GM23248 (cell line): ENCODE measurements around the gene RSPH3. TPM values are rescaled to one million over a fixed set of nuclear protein-coding genes. Genes with fewer than 3 reads are reported as not detected.
"Not testable (repeated sequence)": the region's sequence is repeated elsewhere in the genome, so short reads cannot be mapped to it uniquely, and the experiment has no call there.

ENCODE experiments used
- DNase-seq: peaks from one replicate; pipeline ENCODE4 v3.0.0-alpha.2; 2015
- H2AFZ ChIP-seq: fragments of 200-600 bp; sonication (generic); 2 replicates; pipeline ENCODE4 v1.6.1; 2016; ENCODE audit warnings: antibody characterized with exemption
- H3F3A ChIP-seq: fragments of 200-600 bp; sonication (generic); 2 replicates; pipeline ENCODE4 v1.6.1; 2016; ENCODE audit warnings: mild to moderate bottlenecking, antibody characterized with exemption, mixed run types; ENCODE audit not compliant: insufficient read depth
- H3K27ac ChIP-seq: fragments of 200-600 bp; sonication (generic); 2 replicates; pipeline ENCODE4 v1.5.1; 2016; ENCODE audit warnings: mild to moderate bottlenecking
- H3K27me3 ChIP-seq: fragments of 200-600 bp; sonication (generic); replicated peaks from 2 replicates; pipeline ENCODE4 v1.6.1; 2016; ENCODE audit warnings: mild to moderate bottlenecking; ENCODE audit not compliant: insufficient read depth
- H3K36me3 ChIP-seq: fragments of 200-600 bp; sonication (generic); 2 replicates; pipeline ENCODE4 v1.6.1; 2016; ENCODE audit warnings: low read depth, mild to moderate bottlenecking
- H3K4me1 ChIP-seq: fragments of 200-600 bp; sonication (generic); 2 replicates; pipeline ENCODE4 v1.6.1; 2016; ENCODE audit warnings: mild to moderate bottlenecking; ENCODE audit not compliant: insufficient read depth
- H3K4me2 ChIP-seq: fragments of 200-600 bp; sonication (generic); one replicate; pipeline ENCODE4 v1.6.1; 2016; ENCODE audit warnings: mild to moderate bottlenecking; ENCODE audit not compliant: unreplicated experiment
- H3K4me3 ChIP-seq: fragments of 200-600 bp; sonication (generic); 2 replicates; pipeline ENCODE4 v1.5.1; 2016; ENCODE audit warnings: mild to moderate bottlenecking
- H3K79me2 ChIP-seq: fragments of 200-600 bp; sonication (generic); 2 replicates; pipeline ENCODE4 v1.6.1; 2016; ENCODE audit warnings: mild to moderate bottlenecking; ENCODE audit not compliant: insufficient read depth
- H3K9ac ChIP-seq: fragments of 200-600 bp; sonication (generic); 2 replicates; pipeline ENCODE4 v1.6.1; 2016; ENCODE audit warnings: mild to moderate bottlenecking
- H3K9me2 ChIP-seq: fragments of 200-600 bp; sonication (generic); 2 replicates; pipeline ENCODE4 v1.6.1; 2016; ENCODE audit warnings: mixed run types, mild to moderate bottlenecking, moderate library complexity; ENCODE audit not compliant: insufficient read depth
- H3K9me3 ChIP-seq: fragments of 200-600 bp; sonication (generic); one replicate; pipeline ENCODE4 v1.6.1; 2017; ENCODE audit warnings: low read depth
- H4K20me1 ChIP-seq: fragments of 200-600 bp; sonication (generic); 2 replicates; pipeline ENCODE4 v1.6.0; 2016; ENCODE audit not compliant: insufficient read depth
- EZH2 ChIP-seq: fragments of 200-600 bp; sonication (generic); IDR thresholded peaks from 2 replicates; pipeline ENCODE4 v1.6.1; 2018; ENCODE audit warnings: antibody characterized with exemption, mild to moderate bottlenecking; ENCODE audit not compliant: insufficient read depth, poor library complexity, severe bottlenecking
- EZH2phosphoT487 ChIP-seq: fragments of 200-600 bp; sonication (generic); IDR thresholded peaks from 2 replicates; pipeline ENCODE4 v1.6.1; 2018; ENCODE audit warnings: antibody characterized with exemption, moderate library complexity, mild to moderate bottlenecking, low read depth; ENCODE audit not compliant: insufficient read depth
- WGBS, 2 experiments: methylation state at CpG; one replicate each; pipeline ENCODE4 v1.1.6; 2015 to 2017; ENCODE audit warnings: low lambda C conversion rate in 2 of 2, low coverage in 1 of 2; ENCODE audit errors: missing lambda C conversion rate in 2 of 2; 5-methylcytosine and 5-hydroxymethylcytosine counted together
- in situ Hi-C: fragments of 300-500 bp; cut with MboI; formaldehyde crosslinking; loops from 2 replicates; pipeline ENCODE4 v1.15.0; 2020
- polyA plus RNA-seq: library from polyadenylated mRNA; unstranded; fragments of >200 nt; fragmentation: Nextera tagmentation; extraction: Ambion mirVana; gene quantifications from 2 replicates; pipeline ENCODE4 v1.2.1, GENCODE V29; 2016
- total RNA-seq: library from RNA; depleted of rRNA; stranded (reverse); fragments of >200 nt; shearing (Covaris generic); gene quantifications from 2 replicates; pipeline ENCODE4 v1.2.3, GENCODE V29; 2014

RSPH3 gene
- total and polyA plus RNA-seq, 2 experiments from 2014 or later, result 7.2 to 15.1 TPM

GRCh38 chr6:159031846-159032245, 31.8 kb upstream of the RSPH3 start:
- TF ChIP-seq EZH2 (no peak), EZH2phosphoT487 (no peak)
- Histone ChIP-seq H3F3A (no peaks in the 10 kb centered on the region), H3K27ac (no peak overlapping the region), H3K9me3 (no peaks in the 10 kb centered on the region), H3K4me1 (no peaks in the 10 kb centered on the region), H4K20me1 (no peaks in the 10 kb centered on the region), H3K27me3 (no peaks in the 10 kb centered on the region), H3K36me3 (no peaks in the 10 kb centered on the region), H3K4me3 (no peak overlapping the region), H2AFZ (no peak overlapping the region), H3K9me2 (no peaks in the 10 kb centered on the region), H3K9ac (no peak overlapping the region), H3K4me2 (no peak overlapping the region), H3K79me2 (no peaks in the 10 kb centered on the region)
- 78 to 79% methylated on average over 5 of the region's 5 CpGs for WGBS, 2 experiments
- in situ Hi-C loops, result no loop called here
- DNase-seq, result no peak

- Histone ChIP-seq H3K79me2 (no peaks in the 10 kb centered on the region), H4K20me1 (no peaks in the 10 kb centered on the region), H3K9me2 (no peaks in the 10 kb centered on the region), H3K27me3 (no peaks in the 10 kb centered on the region), H2AFZ (no peak overlapping the region), H3K4me1 (no peaks in the 10 kb centered on the region), H3K27ac (no peak overlapping the region), H3K4me2 (no peak overlapping the region), H3F3A (no peaks in the 10 kb centered on the region), H3K9me3 (no peaks in the 10 kb centered on the region), H3K4me3 (no peak overlapping the region), H3K36me3 (no peaks in the 10 kb centered on the region), H3K9ac (no peak overlapping the region)
- in situ Hi-C loops, result no loop called here
- no peak for DNase-seq
- TF ChIP-seq EZH2 (no peak), EZH2phosphoT487 (no peak)
- 62 to 68% methylated on average over 2 of the region's 2 CpGs for WGBS, 2 experiments
Observed at GRCh38 chr6:159030168-159030567, 30.2 kb upstream of the RSPH3 start.

GRCh38 chr6:159025224-159025623, 25.2 kb upstream of the RSPH3 start:
- H3K4me2 ChIP-seq, H3K9me2 ChIP-seq, H4K20me1 ChIP-seq, in situ Hi-C loops, H3K79me2 ChIP-seq, H3K27ac ChIP-seq, H3K9ac ChIP-seq, H3F3A ChIP-seq, H3K4me1 ChIP-seq, H3K9me3 ChIP-seq, H3K27me3 ChIP-seq, H2AFZ ChIP-seq, H3K4me3 ChIP-seq, H3K36me3 ChIP-seq, DNase-seq: not testable (repeated sequence)
- 60 to 62% methylated on average over 1 of the region's 1 CpG for WGBS, 2 experiments

- TF ChIP-seq EZH2, result no peak
- TF ChIP-seq EZH2phosphoT487, result no peak
- no peak overlapping the region for H3K27ac ChIP-seq
- H4K20me1 ChIP-seq, result no peaks in the 10 kb centered on the region
- H3K4me2 ChIP-seq, result no peak overlapping the region
- H3K4me3 ChIP-seq, result no peak overlapping the region
- no peaks in the 10 kb centered on the region for H3K9me3 ChIP-seq
- no peaks in the 10 kb centered on the region for H3F3A ChIP-seq
- H3K9ac ChIP-seq, result no peak overlapping the region
- no peaks in the 10 kb centered on the region for H3K4me1 ChIP-seq
- H2AFZ ChIP-seq, result no peak overlapping the region
- 44 to 49% methylated on average over 4 of the region's 4 CpGs for WGBS, 2 experiments
- no peaks in the 10 kb centered on the region for H3K36me3 ChIP-seq
- H3K27me3 ChIP-seq, result no peaks in the 10 kb centered on the region
- H3K79me2 ChIP-seq, result no peaks in the 10 kb centered on the region
- H3K9me2 ChIP-seq, result no peaks in the 10 kb centered on the region
- in situ Hi-C loops, result no loop called here
- DNase-seq, result no peak
Observed at GRCh38 chr6:159023893-159024292, 23.9 kb upstream of the RSPH3 start.

- DNase-seq, result no peak
- Histone ChIP-seq H3K9me3 (no peaks in the 10 kb centered on the region), H2AFZ (no peak overlapping the region), H3K4me3 (no peak overlapping the region), H4K20me1 (no peaks in the 10 kb centered on the region), H3K4me1 (no peaks in the 10 kb centered on the region), H3K9ac (no peak overlapping the region), H3K27ac (no peak overlapping the region), H3K79me2 (no peaks in the 10 kb centered on the region), H3K36me3 (no peaks in the 10 kb centered on the region), H3K27me3 (no peaks in the 10 kb centered on the region), H3F3A (no peaks in the 10 kb centered on the region), H3K9me2 (no peaks in the 10 kb centered on the region), H3K4me2 (no peak overlapping the region)
- WGBS, 2 experiments, result 92% methylated on average over 2 of the region's 2 CpGs
- TF ChIP-seq EZH2phosphoT487 (no peak), EZH2 (no peak)
- in situ Hi-C loops, result no loop called here
Observed at GRCh38 chr6:159020011-159020410, 20.0 kb upstream of the RSPH3 start.
